ENCODE data around the gene SULT1A1.
"Not testable (repeated sequence)": the region's sequence is repeated elsewhere in the genome, so short reads cannot be mapped to it uniquely, and the experiment has no call there.

SULT1A1 gene

GRCh38 chr16:28610595-28611191, 849 bp upstream of the SULT1A1 start:
- in situ Hi-C loops (cut with MboI; ENCODE audit: low pct_unique_long_range_greater_than_20kb, low sequenced_read_pairs) = no loop called here
- DNase-seq = no peak

DNA sequence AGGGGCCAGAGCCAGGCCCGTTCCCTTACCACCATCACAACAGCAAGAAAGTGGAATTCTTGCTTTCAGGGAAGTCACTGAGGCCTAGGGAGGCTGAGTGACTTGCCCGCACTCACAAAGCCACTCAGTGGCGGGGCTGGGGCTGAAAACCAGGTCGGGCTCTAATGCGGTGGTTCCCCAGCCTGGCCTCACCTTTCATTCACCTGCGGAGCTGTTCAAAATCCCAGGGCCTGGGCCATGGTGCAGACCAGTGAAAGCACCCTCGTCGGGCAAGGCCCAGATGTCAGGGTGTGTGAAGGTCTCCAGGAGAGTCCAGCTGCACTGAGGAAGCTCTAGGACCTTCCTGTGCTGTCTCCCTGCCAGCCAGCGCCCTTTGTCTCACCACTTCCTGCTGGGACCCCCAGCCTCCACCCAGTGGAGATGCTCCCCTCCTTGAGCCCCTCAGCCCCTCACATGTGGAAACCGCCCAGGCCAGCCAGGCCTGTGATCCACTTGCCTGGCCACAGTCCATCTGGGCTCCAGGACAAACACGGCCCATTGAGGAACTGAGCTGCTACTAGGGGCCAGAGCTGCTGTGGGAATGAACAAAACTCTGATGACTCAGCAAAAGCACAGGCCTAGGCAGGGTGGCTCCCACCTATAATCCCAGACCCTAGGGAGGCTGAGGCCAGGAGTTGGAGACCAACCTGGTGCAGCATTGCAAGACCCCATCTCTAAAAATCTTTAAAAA, 812 bp downstream of the SULT1A1 start:
- DNase-seq; in situ Hi-C loops (cut with MboI; ENCODE audit: low pct_unique_long_range_greater_than_20kb, low sequenced_read_pairs): not testable (repeated sequence)

DNA sequence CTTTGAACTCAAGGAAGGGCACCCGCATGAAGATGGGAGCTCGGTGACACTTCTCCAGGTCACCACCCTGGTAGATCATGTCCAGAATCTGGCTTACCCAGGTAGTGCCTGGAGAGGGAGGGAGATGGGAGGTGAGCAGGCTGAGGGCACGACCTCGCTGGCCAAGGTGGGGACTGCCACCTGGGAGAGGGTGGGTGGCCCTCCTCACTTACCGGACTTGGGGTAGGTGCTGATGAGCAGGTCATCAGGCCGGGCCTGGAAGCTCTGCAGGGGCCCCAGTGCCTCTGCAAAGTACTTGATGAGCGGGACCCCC, 1.4 kb downstream of the SULT1A1 start:
- in situ Hi-C loops (cut with MboI; ENCODE audit: low pct_unique_long_range_greater_than_20kb, low sequenced_read_pairs) = not testable (repeated sequence)

GRCh38 chr16:28607681-28608495, 2.0 kb downstream of the SULT1A1 start:
- in situ Hi-C loops (cut with MboI; ENCODE audit: low pct_unique_long_range_greater_than_20kb, low sequenced_read_pairs); DNase-seq: not testable (repeated sequence)

More for the DNA sequence above, 1.4 kb downstream of the SULT1A1 start:
- DNase-seq = not testable (repeated sequence)

DNA sequence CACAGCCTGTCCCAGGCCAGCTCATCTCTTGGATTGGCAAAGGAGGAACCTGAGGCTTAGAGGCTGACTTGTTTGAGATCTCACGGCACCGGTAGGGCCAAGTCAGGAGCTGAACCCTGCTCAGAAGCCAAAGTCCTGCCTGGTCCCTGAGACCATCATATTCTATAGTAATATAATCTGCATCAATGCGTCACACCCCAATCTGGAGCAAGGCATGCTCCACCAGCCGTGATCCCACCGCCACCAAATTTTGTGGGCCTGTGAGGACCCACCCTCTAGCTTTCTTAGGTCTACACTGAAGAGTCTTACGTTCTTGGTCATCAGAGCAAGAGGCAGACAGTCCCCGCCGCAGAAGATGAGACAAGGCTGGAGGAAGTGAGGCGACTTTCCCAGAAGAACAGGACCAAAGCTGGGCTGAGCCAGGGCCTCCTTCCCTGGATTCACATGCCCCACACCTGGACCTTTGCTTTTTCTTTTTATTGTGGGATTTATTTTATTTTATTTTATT, 2.7 kb downstream of the SULT1A1 start:
- in situ Hi-C loops (cut with MboI; ENCODE audit: low pct_unique_long_range_greater_than_20kb, low sequenced_read_pairs) = no loop called here
- no peak for DNase-seq

DNA sequence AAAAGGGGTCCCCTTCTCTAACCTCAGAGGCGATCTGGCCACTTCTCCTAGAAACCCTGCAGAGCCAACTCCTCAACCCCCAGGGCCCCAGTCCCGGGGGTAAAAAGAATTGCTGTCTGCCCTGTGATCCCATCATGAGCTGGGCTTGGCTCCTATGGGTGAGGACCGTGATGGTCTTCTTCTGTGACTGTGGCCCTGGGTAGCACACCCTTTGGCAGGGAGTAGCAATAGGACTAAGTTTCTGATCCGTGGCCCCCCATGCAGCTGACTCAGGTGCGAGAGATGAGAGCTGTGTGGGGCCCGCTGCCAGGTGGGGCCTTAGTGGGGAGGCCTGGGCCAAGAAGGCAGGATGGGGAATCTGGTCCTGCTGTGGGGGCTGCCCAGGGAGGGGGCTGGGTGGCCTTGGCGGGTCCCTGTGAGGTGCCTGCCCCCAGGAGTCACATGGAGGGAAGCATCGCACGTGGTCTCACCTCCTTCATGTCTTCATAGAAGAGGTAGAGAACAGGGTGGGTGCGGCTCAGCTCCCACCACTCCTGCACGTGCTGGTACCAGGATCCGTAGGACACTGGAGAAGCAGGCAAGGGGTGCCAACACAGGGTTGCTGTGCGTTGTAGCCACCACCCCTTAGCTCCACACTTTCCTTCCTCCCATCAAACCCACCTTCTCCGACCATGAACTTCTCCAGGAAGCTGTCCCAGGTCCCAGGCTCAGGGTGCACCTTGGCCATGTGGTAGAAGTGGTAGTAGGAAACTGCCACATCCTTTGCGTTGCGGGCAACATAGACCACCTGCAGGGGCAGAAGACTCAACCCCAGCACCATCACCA, 3.3 kb downstream of the SULT1A1 start:
- no peak for DNase-seq
- in situ Hi-C loops (cut with MboI; ENCODE audit: low pct_unique_long_range_greater_than_20kb, low sequenced_read_pairs) = no loop called here

GRCh38 chr16:28604186-28604565, 5.7 kb downstream of the SULT1A1 start:
- in situ Hi-C loops (cut with MboI; ENCODE audit: low pct_unique_long_range_greater_than_20kb, low sequenced_read_pairs) = no loop called here
- DNase-seq = no peak

GRCh38 chr16:28603381-28604185, 6.3 kb downstream of the SULT1A1 start:
- DNase-seq = no peak
- in situ Hi-C loops (cut with MboI; ENCODE audit: low pct_unique_long_range_greater_than_20kb, low sequenced_read_pairs) = no loop called here

DNA sequence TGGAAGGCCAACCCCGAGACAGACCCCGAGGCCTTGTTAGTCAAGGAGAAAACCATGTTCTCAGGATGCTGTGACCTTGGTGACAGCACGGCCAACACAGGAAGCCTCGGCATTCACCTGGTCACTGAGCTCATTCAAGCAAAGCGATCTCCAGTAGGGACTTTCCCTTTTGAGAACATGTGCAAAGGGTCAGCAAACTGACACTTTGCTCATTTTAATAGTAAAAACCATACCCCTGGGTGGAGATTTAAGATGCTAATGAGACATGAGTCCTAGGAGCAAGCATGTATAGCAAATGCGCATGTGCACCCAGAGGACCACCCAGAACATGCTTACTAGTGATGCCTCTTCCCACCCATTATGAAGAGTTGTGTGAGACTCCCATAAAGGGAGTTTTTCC, 7.3 kb downstream of the SULT1A1 start:
- in situ Hi-C loops (cut with MboI; ENCODE audit: low pct_unique_long_range_greater_than_20kb, low sequenced_read_pairs) = no loop called here
- DNase-seq = no peak

DNA sequence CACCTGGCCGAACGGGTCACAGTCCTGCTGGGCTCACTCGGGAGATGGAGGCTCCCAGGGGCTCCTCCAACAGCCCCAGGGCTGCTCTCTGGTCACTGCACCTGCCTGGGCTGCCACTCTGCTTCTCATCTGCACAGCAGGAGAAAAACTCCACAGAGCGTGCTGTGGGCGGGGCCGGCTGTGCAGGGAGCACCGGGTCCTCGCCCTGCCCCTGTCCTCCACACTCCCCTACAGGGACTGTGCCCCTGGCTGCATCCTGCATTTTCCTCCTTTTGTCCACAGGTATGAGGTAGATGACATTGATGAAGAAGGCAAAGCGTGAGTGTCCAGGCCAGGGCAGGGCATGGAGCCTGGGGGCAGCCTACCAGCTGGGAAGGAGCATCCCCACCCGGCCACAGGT, 7.8 kb downstream of the SULT1A1 start:
- in situ Hi-C loops (cut with MboI; ENCODE audit: low pct_unique_long_range_greater_than_20kb, low sequenced_read_pairs); DNase-seq: not testable (repeated sequence)

DNA sequence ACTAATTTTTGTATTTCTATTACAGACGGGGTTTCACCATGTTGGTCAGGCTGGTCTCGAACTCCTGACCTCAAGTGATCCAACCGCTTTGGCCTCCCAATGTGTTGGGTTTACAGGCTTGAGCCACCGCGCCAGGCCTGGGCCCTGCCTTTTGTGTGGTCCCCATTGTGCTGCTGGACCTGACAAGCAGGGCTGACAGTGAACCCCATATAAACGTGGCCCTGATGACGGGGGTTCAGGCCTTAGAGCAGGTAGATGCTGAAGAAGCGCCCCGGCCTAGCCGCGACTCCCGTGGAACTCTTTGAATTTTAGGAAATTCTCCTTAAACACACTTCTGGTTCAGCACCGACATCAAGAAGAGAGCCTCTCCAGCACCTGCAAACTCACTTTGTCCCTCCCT, 8.3 kb downstream of the SULT1A1 start:
- DNase-seq; in situ Hi-C loops (cut with MboI; ENCODE audit: low pct_unique_long_range_greater_than_20kb, low sequenced_read_pairs): not testable (repeated sequence)

DNA sequence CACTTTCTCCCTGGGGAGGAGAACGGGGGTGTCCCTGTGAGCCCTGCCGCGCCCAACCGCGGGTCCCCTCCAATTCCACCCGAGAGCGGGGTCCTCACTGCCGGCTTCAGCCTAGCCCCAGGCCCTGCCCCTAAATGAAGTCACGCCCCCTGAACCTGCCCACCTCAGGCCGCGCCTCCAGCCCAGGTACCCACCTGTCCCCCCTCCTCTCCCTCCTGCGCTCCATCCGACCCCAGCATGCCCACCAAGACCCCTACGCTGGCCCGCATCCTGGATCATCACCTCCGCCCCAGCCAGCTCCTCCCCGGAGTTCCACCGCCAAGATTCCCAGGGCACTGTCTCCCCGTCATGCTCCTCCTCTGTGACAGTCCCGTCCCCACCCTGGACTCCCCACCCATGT, 8.9 kb downstream of the SULT1A1 start:
- in situ Hi-C loops (cut with MboI; ENCODE audit: low pct_unique_long_range_greater_than_20kb, low sequenced_read_pairs) = not testable (repeated sequence)

GRCh38 chr16:28599377-28600285, 10.2 kb downstream of the SULT1A1 start:
- in situ Hi-C loops (cut with MboI; ENCODE audit: low pct_unique_long_range_greater_than_20kb, low sequenced_read_pairs); DNase-seq: not testable (repeated sequence)

More for the DNA sequence above, 8.9 kb downstream of the SULT1A1 start:
- DNase-seq = not testable (repeated sequence)

DNA sequence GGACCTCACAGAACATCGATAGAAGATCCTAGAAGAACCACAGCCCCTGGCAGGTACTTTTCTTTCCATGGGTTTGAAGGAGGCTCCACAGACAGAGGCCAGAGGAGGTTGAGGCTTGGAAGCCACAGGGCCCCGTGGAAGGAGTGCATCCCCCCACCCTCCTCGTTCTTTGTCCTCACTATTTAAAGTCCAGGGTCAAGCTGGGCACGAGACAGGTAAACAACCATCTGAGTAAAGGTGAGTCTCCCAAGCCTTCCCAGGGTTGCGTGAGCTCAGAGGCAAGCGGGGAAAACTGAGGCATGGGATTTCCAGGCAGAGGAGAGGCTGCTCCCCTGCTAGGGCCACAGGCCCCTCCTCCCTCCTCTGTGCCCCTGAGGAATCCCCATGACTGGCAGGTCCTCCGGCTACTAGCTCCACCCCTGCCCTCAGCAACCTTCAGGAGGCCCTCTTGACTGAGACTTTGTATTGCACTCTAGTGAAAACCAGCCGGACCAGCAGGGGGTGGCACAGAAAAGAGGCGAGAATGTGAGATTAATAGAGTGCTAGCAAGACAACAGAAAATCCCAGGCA, 12.1 kb downstream of the SULT1A1 start:
- in situ Hi-C loops (cut with MboI; ENCODE audit: low pct_unique_long_range_greater_than_20kb, low sequenced_read_pairs) = no loop called here
- DNase-seq = peak; percentile 71

DNA sequence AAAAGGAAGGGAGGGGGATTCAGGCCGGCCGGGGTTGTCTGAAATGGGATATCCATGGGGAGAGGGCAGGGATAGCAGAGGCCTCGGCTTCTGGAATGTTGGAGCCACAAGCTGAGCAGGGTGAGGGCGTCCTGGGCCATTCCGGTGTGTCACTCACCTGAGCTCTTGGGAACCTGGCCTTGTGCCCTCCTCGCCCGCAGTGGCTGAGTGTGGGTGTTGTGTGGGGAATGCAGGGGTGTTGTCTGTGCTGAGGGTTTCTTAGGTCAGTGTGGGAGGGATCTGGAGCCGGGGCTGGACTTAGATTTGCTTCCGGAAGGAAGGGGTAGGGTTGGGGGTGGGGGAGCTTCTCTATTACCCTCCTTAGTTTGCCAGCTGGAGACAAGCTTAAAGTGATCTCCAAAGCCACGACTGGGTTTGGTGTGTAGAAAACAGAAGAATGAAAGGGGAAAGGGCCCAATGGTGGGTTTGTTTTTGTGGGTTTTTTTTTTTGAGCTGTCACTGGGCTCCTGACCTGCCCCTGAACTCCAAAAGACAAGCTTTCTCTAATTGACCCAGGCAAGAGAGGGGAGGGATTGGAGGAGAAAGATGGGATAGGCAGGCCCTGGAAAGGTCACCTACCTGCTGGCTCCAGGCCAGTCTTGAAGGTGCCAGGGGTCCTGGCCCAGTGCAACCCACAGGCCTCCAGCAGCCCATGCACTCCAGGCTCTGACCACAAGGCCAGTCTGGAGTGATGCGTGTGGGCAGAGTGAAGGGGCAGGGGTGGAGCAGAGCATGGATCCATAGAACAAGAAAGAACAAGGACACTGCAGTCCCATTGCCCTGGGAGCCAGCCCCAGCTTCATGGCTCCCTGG, 12.8 kb downstream of the SULT1A1 start, which contains the start of gene SULT1A2:
Gene SULT1A2, minus strand, starts transcription at position 211 of the 852 bp plus-strand sequence. CDS start 1,120 bp downstream, outside the sequence.
- in situ Hi-C loops (cut with MboI; ENCODE audit: low pct_unique_long_range_greater_than_20kb, low sequenced_read_pairs) = no loop called here
- peak; percentile 81 for DNase-seq

- no peak for DNase-seq
- in situ Hi-C loops (cut with MboI; ENCODE audit: low pct_unique_long_range_greater_than_20kb, low sequenced_read_pairs) = no loop called here
Observed at GRCh38 chr16:28596115-28596630, 13.7 kb downstream of the SULT1A1 start.
